ENCODE data around the gene TYW1B.
"Not testable (repeated sequence)": the region's sequence is repeated elsewhere in the genome, so short reads cannot be mapped to it uniquely, and the experiment has no call there.

DNA sequence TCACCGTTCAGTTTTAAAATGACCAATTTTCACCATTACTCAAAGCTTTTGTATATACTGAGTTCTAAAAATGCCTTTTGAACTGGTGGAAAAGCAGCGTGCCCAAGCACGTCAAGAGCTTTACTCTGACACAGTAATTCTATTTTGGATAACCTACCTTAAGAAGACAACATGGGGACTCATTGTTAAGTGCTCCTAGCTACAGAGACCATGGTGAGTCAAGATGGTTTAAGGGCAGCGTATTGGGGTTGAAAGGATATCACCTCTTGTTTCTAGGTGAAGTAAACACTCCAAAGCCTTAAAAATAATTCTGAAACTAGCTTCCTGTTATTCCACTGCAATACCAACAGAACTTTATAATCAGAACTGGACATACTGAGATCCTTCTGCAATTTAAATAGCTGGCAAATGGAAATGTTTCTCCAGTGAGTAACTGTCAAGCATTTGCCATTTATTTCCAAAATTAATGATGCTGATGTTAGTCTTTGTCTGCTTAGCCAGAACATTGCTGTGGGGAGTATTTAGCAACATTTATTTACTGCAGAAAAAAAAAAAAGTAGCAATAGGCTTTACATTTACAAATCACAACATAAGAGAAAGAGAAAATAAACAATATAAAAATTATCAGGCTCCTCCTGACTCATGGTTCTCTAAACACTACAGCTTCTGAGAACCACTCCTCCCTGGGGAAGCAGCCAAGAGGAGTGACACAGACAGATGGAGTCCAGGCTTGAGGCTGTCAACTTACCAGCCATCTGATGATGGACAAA is 44.2 kb downstream of the TYW1B start:
- TF ChIP-seq, protein P1, sequence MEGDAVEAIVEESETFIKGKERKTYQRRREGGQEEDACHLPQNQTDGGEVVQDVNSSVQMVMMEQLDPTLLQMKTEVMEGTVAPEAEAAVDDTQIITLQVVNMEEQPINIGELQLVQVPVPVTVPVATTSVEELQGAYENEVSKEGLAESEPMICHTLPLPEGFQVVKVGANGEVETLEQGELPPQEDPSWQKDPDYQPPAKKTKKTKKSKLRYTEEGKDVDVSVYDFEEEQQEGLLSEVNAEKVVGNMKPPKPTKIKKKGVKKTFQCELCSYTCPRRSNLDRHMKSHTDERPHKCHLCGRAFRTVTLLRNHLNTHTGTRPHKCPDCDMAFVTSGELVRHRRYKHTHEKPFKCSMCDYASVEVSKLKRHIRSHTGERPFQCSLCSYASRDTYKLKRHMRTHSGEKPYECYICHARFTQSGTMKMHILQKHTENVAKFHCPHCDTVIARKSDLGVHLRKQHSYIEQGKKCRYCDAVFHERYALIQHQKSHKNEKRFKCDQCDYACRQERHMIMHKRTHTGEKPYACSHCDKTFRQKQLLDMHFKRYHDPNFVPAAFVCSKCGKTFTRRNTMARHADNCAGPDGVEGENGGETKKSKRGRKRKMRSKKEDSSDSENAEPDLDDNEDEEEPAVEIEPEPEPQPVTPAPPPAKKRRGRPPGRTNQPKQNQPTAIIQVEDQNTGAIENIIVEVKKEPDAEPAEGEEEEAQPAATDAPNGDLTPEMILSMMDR (conservative IDR thresholded peaks at IDR 0.05): not testable (repeated sequence)
- TF ChIP-seq EZH2 (IDR thresholded peaks at IDR 0.05; ENCODE audit: low read depth): not testable (repeated sequence)
